Measurements from ENCODE around the gene PCYT1B.
"Not testable (repeated sequence)": the region's sequence is repeated elsewhere in the genome, so short reads cannot be mapped to it uniquely, and the experiment has no call there.

PCYT1B gene

DNA sequence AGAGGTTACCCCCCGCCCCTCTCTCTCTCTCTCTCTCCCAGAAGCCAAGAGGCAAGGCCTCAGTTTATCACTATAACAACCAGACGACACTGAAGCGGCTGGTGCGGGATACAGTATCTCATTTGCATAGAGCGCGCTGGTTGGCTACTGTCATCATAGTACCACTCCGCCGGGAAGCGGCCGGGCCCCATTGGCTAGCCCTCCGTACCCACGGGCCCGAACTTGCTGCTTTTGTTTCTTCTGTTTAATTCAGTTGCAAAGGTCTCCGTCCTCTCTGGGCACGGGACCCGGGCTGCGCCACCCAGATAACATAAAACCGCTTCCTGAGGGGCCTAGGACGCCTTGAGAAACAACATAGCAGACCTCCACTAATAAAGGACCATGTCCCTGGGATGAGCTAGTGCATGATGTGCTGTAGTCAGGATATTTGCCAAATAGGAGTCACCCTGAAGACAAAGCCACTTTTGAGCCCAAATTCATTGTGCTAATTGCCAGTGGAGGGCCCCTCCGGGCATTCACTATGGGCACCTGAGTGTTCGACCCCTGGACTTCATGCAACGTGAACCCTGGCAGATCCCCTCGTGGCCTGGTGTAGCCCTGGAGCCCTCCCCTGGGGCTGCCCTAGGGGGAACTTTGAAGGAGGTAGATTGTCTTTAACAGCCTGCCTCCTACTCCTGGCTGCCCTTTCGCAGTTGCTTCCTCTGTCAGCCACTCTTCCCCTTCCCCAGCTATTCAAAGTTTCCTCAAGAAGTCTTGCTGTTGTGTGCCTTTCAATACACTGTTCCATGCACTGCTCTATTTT is at the start of gene PCYT1B:
TSS of gene PCYT1B (minus strand) at position 91 of the 802 bp plus-strand sequence. CDS start 242 bp downstream, outside the sequence.
- peak; percentile 82 for DNase-seq

DNA sequence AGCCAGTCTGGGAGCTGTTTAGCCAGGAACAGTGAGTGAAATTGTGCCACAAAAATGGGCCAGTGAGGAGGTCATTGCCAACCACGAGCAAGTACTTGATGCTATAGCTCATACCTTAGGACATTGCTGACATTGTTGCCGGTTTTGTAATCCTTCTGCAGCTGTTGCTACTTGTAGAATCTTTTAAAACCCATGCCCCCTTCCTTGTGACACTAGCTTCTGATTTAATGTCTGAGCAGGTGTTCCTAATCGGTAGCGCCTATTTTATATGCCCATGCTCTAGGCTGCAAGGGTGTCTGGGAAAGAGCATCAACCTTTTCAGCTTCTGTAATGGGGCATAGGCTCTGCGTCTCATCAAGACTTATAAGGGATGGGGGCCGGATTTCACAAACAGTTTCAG is 49.1 kb upstream of the PCYT1B start:
- DNase-seq: no peak

DNA sequence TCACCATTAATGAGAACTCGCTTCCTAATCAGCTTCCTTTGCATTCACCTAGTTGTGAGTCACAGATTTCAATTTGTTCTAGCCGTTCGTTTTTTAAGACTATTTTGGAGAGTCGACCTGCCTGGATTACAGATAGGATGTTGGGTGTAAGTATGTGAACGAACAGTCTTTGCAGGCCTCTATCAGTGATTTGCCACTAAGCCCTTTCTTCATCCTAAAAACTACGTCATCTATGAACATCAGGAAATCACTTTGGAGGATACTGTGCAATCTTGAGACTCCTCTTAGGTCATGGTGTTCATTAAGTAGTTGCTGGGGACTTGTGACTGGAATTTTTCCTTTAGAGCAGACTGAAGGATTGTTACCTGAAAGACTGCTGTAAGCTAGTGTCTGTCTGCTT is 47.7 kb upstream of the PCYT1B start:
- no peak for DNase-seq

DNA sequence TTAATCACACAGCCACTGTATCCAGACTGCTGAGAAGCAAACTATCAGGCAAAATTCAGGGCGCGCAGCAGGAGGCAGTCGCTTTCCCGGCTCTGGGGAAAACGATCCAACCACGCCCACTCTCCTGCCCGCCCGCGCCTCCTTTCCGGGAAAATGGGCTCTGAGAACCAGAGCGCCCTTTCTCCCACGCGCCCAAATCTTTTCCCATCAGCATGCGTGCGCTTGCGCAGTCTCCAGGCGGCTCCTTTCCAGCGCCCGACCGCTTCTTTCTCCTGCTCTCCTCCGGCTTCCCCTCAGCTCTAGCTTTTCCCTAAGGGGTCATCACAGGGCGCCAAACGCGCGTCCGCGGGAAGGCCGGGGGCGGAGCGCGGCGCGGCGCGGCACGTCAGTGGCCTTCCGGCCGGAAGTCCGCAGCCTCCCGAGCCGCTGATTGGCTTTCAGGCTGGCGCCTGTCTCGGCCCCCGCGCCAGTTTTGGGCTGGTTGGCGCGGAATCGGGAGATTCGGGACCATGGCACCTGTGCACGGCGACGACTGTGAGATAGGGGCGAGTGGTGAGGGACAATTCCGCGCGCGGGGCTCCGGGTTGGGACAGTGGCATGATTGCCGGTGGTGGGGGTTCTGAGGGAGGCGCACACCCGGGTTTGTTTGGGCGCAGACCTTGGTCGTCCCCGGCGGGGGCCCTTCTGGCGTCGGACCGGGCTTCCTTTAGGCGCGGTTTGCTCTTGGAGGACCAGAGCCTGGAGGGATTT is 46.5 kb upstream of the PCYT1B start, which contains the start of gene POLA1:
TSS of gene POLA1 (plus strand) at position 466 of the 750 bp plus-strand sequence. CDS start at position 510, 44 bp downstream.
- peak; percentile 89 for DNase-seq

DNA sequence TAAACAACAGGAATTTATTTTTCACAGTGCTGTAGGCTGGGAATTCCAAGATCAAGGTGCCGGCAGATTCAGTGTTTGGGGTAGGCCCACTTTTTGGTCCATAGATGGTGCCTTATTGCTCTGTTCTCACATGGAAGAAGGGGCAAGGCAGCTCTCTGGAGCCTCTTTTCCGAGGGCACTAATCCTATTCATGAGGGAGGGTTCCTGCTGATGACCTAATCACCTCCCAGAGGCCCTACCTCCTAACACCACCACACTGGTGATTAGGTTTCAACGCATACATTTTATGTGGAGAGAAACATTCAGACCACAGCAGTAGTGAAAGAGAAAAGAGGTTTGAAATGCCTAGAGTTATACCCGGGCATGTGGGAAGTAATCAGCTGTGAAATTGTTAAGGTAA is 45.2 kb upstream of the PCYT1B start:
- DNase-seq: no peak

DNA sequence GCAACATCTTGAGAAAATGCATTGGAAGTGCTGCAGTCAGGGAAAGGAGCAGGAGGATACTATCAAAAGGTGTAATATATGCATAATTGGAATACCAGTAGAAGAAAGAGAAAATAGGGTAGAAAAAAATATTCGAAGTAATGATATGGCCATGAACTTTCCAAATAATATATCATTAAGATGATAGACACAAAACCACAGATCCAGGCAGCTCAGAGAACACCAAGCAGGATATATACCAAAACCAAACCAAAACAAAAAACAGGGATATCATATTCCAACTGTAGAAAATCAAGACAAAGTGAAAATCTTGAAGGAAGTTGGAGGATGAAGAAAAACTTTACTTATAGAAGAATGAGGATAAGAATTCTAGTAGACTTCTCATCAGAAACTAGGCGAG is 36.9 kb upstream of the PCYT1B start:
- no peak for DNase-seq

DNA sequence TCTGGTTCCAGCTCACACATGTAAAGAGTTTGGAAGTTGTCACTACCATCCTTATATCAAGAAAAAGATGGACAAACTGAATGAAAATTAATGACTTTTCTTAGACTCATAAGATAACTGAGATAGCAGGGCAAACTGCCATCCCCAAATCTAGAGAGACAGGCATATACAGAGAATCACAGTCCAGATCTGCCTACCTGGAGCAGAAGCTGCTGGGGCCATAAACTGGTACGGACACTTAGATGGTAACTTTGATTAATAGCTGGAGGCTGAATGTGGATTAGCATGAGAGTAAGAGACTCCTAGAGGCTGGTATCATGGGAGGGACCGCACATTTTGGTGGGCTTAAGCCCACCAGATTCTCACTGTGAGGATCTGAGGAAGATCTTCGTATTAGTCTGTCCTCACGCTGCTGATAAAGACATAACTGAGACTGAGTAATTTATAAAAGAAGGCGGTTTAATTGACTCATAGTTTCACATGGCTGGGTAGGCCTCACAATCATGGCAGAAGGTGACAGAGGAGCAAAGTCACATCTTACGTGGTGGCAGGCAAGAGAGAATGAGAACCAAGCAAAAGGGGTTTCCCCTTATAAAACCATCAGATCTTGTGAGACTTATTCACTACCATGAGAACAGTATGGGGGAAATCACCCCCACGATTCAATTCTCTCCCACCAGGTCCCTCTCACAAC is 35.7 kb upstream of the PCYT1B start:
- peak; percentile 62 for DNase-seq

DNA sequence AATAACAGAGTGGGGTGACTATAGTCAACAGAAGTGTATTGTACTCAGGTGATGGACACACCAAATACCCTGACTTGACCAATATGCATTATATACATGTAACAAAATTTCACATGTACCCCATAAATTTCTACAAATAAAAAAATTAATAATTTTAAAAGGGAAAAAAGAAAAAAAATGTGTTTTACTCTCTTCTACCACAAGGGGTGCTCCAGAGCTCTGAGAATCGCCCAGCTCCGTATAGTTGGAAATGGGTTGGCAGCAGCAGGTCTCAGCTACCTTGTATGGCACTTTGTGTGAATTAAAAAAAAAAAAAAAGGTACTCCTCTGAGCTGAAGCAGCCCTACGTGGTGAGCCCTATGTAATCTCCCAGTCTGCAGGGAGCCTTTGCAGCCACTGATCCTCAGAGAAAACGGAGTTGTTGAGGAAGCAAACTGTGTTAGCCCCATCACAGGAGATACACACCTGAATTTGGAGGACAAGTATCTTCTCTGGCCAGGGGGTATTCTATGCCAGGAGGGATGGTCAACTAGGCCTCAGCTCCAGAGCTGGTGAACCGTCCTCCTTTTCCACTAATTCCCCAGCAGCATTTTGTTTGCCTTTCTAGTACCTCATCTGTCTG is 29.4 kb upstream of the PCYT1B start:
- DNase-seq: no peak

DNA sequence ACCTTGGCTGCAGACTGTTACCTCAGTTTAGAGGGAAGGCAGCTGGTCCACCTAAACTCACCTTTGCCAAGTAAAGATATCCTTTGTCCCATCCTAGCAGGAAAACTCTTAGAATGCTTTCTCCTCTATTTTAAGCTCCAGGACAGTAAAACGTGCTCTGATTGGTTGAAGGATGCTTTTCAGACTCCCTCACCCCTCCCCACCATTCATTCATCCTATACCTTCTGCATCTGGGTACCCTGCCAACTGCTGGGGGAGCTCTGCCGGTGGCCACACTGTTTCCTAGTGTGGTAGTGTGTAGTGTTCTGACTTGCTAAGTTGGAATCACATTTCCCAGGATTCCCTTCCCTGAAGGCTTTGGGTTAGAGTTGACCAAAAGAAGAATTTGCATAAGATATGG is 26.3 kb upstream of the PCYT1B start:
- DNase-seq: no peak

DNA sequence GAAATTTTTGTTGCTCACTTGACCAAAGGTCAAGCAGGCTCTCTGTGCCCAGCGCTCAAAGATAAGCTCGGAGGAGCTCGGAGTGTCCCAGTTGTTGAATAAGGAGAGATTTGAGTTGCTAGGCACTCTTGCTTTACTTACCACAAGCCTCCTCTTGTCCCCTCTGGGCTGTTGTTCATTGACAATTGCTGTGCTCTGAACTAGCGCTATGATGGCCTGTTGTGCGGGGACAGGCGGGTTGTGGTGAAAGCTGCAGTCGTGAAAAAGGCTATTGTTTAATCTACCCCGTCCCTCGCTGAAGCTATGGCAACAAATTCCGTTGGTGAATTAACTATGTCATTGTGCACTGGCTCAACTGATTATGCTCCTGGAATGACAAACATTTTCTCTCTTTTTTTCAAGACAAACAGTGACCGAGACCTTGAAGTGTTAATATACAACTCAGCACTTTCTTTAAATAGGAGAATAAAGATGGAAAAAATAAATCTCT is 25.6 kb upstream of the PCYT1B start:
- DNase-seq: no peak

DNA sequence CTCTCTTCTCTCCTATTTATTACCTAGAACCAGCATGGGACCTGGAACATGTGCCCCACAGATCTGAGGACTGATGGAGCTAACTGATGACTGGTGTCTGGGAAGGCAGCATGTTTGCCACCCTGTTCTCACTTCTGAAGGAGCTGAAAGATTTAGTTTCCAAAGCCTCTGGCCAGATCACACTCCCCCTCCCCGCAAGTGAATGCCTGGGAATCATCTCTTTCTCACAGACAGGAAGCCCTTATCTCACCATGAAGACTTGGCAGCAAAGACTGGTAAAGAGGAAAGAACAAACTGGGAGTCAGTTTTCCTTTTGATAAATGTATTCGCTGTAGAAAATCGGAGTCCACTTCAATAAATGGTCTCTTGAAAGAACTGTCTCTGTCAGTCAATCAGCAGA is 21.0 kb upstream of the PCYT1B start:
- DNase-seq: no peak

DNA sequence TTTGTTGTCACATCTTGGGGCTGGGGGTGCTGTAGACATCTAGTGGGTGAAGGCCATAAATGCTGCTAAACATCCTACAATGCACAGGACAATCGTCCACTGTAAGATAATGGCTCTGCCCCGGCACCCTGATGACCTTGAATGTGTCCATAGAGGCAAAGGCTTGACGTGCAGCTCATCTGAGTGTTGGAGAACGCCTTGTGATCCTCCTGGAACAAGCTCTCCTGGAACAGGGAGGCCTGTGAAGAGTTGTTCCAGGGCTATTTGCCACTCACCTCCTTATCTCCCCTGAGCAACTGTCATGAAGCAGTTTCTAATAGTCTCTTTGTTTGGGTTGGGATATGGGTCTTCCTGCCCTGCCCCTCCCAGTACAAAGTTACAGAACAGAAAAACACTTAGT is 15.2 kb upstream of the PCYT1B start:
- DNase-seq: no peak

DNA sequence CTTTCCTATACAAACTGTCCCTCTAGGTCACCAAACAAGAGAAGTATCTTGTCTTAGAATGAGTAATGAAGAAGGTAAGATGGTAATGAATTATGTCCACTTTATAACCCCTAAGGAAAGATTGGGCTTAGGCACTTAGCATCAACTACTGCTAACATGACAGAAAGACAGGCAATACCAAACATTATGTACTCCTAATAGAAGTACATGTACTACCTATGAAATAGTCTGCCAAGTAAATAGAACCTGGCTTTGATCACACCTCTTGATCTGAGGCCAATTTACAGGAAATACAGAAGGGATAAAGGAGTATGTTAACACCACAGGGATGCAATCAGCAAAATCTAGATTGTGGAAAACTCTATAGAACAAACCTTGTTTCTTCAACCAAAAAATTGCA is 14.1 kb upstream of the PCYT1B start:
- no peak for DNase-seq

DNA sequence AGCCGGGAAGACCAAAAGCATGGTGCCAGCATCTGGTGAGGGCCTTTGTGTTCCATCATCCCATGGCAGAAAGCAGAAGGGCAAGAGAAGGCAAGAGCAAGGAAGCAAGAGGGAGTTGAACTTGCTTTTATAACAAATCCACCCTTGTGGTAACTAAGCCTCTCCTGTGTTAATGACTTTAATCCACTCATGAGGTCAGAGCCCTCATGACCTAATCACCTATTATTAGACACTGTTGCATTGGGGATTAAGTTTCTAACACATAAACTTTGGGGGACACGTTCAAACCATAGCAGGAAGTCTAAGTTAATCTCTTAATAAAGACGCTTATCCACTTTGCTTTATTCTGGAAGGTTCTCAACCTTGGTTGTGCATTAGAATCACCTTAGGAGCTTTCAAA is 12.5 kb upstream of the PCYT1B start:
- DNase-seq: no peak

DNA sequence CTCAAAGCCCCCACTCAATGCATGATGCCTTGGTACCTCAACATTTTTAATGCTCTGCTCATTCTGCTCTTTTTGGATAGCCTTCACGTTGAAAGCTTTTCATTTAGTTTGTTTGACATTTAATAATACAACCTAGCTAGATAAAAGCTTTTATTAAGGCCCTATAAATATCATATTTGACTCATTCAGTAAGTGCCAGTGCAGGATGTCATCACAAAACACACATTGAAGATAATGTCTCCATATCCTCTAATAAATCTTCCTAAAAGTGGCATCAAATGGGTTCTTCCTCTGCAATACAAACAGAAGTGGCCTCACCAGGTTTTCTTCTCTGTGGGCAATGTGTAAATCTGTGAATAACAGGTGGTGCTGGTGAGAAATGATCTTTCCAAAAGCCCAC is 12.0 kb upstream of the PCYT1B start:
- DNase-seq: no peak

DNA sequence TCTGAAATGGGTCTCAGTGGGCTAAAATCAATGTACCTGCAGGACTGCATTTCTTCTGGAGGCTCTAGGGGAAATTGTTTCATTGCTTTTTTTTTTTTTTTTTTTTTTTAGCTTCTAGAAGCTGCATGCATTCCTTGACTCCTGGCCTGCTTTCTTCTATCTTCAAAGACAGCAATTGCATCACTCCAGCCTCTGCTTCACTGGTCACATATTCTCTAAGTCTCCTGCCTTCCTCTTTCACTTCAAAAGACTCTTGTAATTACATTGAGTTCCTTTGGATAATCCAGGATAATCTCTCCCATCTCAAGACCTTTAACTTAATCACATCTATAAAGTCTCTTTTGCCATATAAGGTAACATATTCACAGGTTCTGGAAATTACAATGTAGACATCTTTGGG is 11.3 kb upstream of the PCYT1B start:
- no peak for DNase-seq

DNA sequence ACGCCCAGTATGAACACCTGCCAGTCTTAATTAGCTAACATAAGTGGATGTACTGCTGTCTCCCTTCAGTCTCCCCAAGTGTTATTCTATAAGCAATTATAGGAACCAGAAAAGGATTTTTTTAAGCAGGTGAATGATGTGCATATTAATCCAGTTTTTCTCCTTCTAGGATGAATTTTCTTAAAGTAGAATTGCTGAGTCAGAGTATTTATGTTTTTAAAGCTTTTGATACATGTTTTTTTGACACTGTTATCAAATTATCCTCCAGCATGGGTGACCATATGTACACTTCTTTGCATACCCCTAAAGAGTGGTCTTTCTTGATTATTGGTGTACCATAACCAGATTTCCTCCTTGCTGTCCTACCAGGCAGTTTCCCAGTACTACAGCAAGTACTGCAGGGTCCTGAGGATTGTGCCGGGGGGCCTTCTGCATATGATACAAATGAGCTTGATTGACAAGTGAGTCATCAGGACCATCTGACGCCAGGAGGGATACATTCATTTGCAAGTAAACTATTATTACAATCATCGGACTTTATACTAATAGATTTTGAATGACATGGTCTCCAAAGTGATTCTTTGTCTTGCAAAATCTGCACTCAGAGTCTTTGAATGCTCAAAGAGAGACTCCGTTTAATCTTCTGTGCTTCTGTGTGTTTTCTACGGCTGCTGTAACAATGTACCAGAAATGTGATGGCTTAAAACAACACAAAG is 10.7 kb upstream of the PCYT1B start:
- DNase-seq: no peak

DNA sequence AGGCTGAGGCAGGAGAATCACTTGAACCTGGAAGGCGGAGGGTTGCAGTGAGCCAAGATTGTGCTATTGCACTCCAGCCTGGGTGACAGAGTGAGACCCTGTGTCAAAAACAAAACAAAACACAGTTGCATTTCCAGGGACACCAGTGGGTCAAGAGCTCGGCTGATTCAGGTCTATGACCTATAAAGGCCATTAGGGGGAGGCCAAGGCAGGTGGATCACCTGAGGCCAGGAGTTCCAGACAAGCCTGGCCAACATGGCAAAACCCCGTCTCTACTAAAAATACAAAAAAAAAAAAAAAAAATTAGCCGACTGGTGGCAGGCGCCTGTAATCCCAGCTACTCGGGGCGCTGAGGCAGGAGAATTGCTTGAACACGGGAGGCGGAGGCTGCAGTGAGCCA is 8.5 kb upstream of the PCYT1B start:
- DNase-seq: not testable (repeated sequence)

DNA sequence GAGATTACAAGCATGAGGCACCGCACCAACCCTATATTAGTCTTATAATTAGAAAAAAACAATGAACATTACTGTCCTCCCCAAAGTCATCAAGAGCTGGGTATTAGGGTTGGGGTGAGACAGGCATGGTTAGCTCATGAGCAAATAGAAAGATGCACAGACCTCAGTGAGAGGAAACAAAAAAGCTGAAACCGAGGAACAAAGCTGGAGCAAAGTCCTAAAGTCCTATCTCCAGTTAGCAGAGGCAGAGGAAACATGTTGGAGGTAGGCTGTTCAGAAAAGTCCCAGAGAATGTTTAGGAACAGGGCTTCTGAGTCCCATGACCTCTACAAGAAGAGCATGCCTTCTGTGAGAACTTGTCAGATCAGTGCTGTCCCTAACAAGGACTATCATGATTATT is 4.6 kb upstream of the PCYT1B start:
- DNase-seq: no peak

DNA sequence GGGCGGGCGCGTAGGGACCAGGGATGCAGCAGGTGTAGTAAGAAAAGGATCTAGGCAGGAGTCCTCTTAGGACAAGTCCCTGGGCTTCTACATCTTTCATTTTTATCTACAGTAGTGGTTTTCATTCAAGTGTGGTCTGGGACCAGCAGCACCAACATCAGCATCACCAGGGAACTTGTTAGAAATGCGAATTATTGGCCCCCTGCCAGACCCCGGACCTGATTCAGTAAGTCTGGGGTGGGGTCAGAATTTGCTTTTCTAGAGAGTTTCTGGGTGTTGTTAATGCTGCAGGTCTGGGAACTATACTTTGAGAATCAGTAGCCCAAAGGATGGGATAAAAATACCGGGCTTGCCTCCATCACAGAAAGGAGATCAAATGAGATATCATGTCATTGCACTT is 1.3 kb upstream of the PCYT1B start:
- no peak for DNase-seq

DNA sequence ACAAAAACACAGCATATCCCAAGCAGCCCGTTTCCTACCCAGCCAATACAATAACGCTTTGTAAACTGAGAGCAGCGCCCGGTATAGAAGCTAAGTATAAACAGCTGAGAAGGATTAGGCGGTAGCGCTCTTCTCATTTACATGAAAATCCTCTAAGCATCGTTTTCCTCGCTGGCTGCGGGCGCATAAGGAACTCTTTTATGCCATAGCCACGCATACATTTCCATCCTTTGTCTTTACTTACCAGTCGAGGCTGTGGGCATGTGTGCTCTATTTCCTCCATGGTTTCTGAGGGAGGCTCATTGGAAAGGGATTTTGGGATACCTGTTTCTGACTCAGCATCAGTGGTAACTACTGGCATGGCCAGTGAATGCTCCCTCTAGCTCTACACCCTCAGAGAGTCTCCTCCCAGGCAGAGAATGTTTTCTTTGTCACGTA is 383 bp downstream of the PCYT1B start:
- peak; percentile 58 for DNase-seq

DNA sequence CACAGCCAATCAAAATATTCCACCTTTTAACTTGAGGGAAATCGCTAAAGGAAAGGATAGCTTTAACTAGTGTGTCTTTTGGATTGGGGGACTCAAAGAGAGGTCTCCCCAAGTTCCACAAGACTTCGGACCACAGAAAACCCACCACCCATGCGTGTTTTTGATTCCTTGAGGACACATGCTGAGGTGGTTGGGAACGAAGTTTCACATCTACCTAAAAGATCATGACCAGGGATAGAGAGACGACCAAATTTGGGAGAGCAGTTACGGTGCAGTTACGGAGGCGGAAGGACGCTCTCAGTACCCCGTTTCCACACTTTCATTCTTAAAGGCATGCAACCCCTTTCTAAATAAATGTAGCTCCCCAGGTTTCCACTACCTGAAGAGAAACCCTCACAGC is 1.1 kb downstream of the PCYT1B start:
- DNase-seq: no peak

Data from activated effector memory CD4-positive, alpha-beta T cell treated with anti-CD3 and anti-CD28 coated beads, Interleukin-2, amount 50 U/mL, for 16 hours (primary cell).